HEK293 (cell line): ENCODE measurements around the gene NAA80.

Source experiments
- CTCF ChIA-PET: fragments of 350-600 bp; formaldehyde crosslinking; extraction: SDS; loops from one replicate; lab custom pipeline; 2021; ENCODE audit warnings: antibody characterized with exemption; lab: Yijun Ruan, JAX
- POLR2A ChIA-PET: fragments of 300-600 bp; formaldehyde crosslinking; extraction: SDS; loops from one replicate; lab custom pipeline; 2020; ENCODE audit warnings: antibody characterized with exemption, inconsistent platforms; lab: Yijun Ruan, JAX
- H3K27ac ChIP-seq: fragments of 200-500 bp; sonication (Bioruptor generic); 2 replicates; pipeline ENCODE4 v1.5.1; 2014; ENCODE audit warnings: low read depth, low read length, control low read depth, inconsistent platforms; ENCODE audit errors: extremely low read depth
- H3K36me3 ChIP-seq, 2 experiments: fragments of 200-500 bp in 1 of 2; sonication (Bioruptor generic) in 1 of 2; 1 replicate in 1 of 2; 2 replicates in 1 of 2; pipeline ENCODE4 v1.5.1; 2014 to 2017; ENCODE audit warnings: inconsistent platforms in 2 of 2, low read length in 2 of 2; ENCODE audit not compliant: control insufficient read depth in 2 of 2, insufficient read depth in 1 of 2
- H3K4me1 ChIP-seq: fragments of 200-500 bp; sonication (Bioruptor generic); 2 replicates; pipeline ENCODE4 v1.5.1; 2014; ENCODE audit warnings: mild to moderate bottlenecking, low read length, inconsistent platforms; ENCODE audit not compliant: control insufficient read depth, insufficient read depth
- H3K4me3 ChIP-seq: 2 replicates; pipeline ENCODE4 v1.5.1; 2011; ENCODE audit warnings: low read depth, mild to moderate bottlenecking, control low read depth, low read length, moderate library complexity
- H3K9me3 ChIP-seq: fragments of 200-500 bp; sonication (Bioruptor generic); 2 replicates; pipeline ENCODE4 v1.5.1; 2014; ENCODE audit warnings: low read depth, low read length, inconsistent platforms; ENCODE audit not compliant: control insufficient read depth, insufficient read depth
- GLIS1 ChIP-seq: fragments of 450-650 bp; formaldehyde crosslinking; IDR thresholded peaks from 2 replicates; pipeline ENCODE4 v1.5.1; 2016; ENCODE audit warnings: missing biosample characterization, missing genetic modification characterization
- KLF16 ChIP-seq: fragments of 450-650 bp; formaldehyde crosslinking; IDR thresholded peaks from 2 replicates; pipeline ENCODE4 v1.5.1; 2017; ENCODE audit warnings: missing biosample characterization, missing genetic modification characterization
- SP7 ChIP-seq: fragments of 450-650 bp; formaldehyde crosslinking; IDR thresholded peaks from 2 replicates; pipeline ENCODE4 v1.5.1; 2016; ENCODE audit warnings: missing biosample characterization, missing genetic modification characterization
- WT1 ChIP-seq: fragments of 450-650 bp; formaldehyde crosslinking; IDR thresholded peaks from 2 replicates; pipeline ENCODE4 v1.5.1; 2016; ENCODE audit warnings: missing biosample characterization, missing genetic modification characterization
- ZBTB48 ChIP-seq: fragments of 450-650 bp; formaldehyde crosslinking; IDR thresholded peaks from 2 replicates; pipeline ENCODE4 v1.5.1; 2016; ENCODE audit warnings: missing biosample characterization, missing genetic modification characterization
- ZNF132 ChIP-seq: fragments of 450-650 bp; formaldehyde crosslinking; IDR thresholded peaks from 2 replicates; pipeline ENCODE4 v1.5.1; 2017; ENCODE audit warnings: missing biosample characterization, missing genetic modification characterization, borderline replicate concordance
- ZNF2 ChIP-seq: fragments of 450-650 bp; formaldehyde crosslinking; IDR thresholded peaks from 2 replicates; pipeline ENCODE4 v1.5.1; 2016; ENCODE audit warnings: missing biosample characterization, missing genetic modification characterization
- ZNF214 ChIP-seq: fragments of 450-650 bp; formaldehyde crosslinking; IDR thresholded peaks from 2 replicates; pipeline ENCODE4 v1.5.1; 2017; ENCODE audit warnings: missing biosample characterization, mild to moderate bottlenecking, missing genetic modification characterization, borderline replicate concordance
- ZNF341 ChIP-seq: fragments of 450-650 bp; formaldehyde crosslinking; IDR thresholded peaks from 2 replicates; pipeline ENCODE4; 2016; ENCODE audit warnings: low read depth, missing biosample characterization, missing genetic modification characterization
- ZNF48 ChIP-seq: fragments of 450-650 bp; formaldehyde crosslinking; IDR thresholded peaks from 2 replicates; pipeline ENCODE4 v1.5.1; 2016; ENCODE audit warnings: missing biosample characterization, missing genetic modification characterization
- ZNF561 ChIP-seq: fragments of 450-650 bp; IDR thresholded peaks from 2 replicates; pipeline ENCODE4 v1.5.1; 2018; ENCODE audit warnings: missing biosample characterization, missing genetic modification characterization, borderline replicate concordance
- ZNF664 ChIP-seq: fragments of 450-650 bp; formaldehyde crosslinking; IDR thresholded peaks from 2 replicates; pipeline ENCODE4 v1.5.1; 2016; ENCODE audit warnings: missing biosample characterization, missing genetic modification characterization
- ZNF785 ChIP-seq: fragments of 450-650 bp; formaldehyde crosslinking; IDR thresholded peaks from 2 replicates; pipeline ENCODE4 v1.5.1; 2016; ENCODE audit warnings: missing biosample characterization, missing genetic modification characterization
- ZSCAN23 ChIP-seq: fragments of 450-650 bp; formaldehyde crosslinking; IDR thresholded peaks from 2 replicates; pipeline ENCODE4 v1.5.1; 2016; ENCODE audit warnings: missing biosample characterization, missing genetic modification characterization
- ZXDB ChIP-seq: fragments of 450-650 bp; formaldehyde crosslinking; IDR thresholded peaks from 2 replicates; pipeline ENCODE4 v1.5.1; 2016; ENCODE audit warnings: missing biosample characterization, missing genetic modification characterization
- TF ChIP-seq, protein P1 (sequence below): fragments of 450-650 bp; IDR thresholded peaks from 2 replicates; pipeline ENCODE4 v1.5.1; 2018; ENCODE audit warnings: missing biosample characterization, missing genetic modification characterization
- TF ChIP-seq, protein P2 (sequence below): fragments of 450-650 bp; formaldehyde crosslinking; conservative IDR thresholded peaks from 2 replicates; pipeline ENCODE4 v1.5.1; 2016; ENCODE audit warnings: low read depth, missing biosample characterization, missing genetic modification characterization
- TF ChIP-seq, protein P3 (sequence below): fragments of 450-650 bp; formaldehyde crosslinking; IDR thresholded peaks from 2 replicates; pipeline ENCODE4 v1.5.1; 2017; ENCODE audit warnings: missing biosample characterization, missing genetic modification characterization
- TF ChIP-seq, protein P4 (sequence below): fragments of 450-650 bp; IDR thresholded peaks from 2 replicates; pipeline ENCODE4 v1.5.1; 2018; ENCODE audit warnings: missing biosample characterization, mild to moderate bottlenecking, missing genetic modification characterization

Gene NAA80

DNA sequence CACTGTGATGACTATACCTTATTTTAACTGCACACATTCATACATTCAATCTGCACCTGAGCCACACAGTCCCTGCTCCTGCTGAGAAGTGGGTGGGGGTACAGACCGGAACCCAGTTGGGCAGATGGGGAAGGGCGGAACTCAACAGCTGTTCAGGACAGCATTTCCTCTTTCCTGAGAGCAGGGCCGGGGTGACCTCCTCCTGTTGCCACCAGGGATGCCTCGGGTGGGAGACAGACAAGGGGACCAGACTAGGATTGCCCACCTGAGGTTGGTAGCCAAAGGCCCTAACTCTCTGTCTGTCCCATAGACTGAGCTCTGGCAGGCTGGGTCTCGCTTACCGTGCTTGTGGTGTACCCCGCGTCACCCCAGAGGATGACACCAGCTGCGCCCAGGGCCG is 19.4 kb upstream of the NAA80 start (continued):
- TF ChIP-seq, protein P1, sequence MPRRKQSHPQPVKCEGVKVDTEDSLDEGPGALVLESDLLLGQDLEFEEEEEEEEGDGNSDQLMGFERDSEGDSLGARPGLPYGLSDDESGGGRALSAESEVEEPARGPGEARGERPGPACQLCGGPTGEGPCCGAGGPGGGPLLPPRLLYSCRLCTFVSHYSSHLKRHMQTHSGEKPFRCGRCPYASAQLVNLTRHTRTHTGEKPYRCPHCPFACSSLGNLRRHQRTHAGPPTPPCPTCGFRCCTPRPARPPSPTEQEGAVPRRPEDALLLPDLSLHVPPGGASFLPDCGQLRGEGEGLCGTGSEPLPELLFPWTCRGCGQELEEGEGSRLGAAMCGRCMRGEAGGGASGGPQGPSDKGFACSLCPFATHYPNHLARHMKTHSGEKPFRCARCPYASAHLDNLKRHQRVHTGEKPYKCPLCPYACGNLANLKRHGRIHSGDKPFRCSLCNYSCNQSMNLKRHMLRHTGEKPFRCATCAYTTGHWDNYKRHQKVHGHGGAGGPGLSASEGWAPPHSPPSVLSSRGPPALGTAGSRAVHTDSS (tag by site-specific recombination) = no peak
- TF ChIP-seq WT1 = no peak
- TF ChIP-seq ZNF214 (tag by site-specific recombination) = no peak
- TF ChIP-seq ZNF785 (tag by site-specific recombination) = no peak

DNA sequence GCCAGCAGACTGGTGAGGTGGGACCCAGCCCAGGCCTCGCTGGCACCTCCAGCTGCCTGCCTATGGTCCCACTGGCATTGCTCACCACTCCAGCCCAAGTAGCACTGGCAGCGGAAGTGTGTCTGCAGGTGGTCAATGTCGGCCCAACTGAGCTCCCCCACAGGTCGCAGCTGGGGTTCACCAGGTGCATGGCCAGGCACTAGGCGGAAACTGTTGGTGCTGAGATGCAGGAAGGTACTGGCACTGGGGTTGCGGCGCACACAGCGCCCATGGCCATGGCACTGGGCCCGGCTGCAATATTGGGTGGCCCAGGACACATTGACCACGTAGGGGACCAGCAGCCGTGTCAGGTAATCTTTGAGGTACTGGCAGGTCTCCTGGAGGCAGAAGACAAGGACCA is 19.0 kb upstream of the NAA80 start:
- CTCF ChIA-PET = interaction anchor here (0.6 to 1.2 kb wide), 2 partner anchors 27 to 44 kb away, joined by 3 read pairs; no protein-coding TSS in a partner anchor

DNA sequence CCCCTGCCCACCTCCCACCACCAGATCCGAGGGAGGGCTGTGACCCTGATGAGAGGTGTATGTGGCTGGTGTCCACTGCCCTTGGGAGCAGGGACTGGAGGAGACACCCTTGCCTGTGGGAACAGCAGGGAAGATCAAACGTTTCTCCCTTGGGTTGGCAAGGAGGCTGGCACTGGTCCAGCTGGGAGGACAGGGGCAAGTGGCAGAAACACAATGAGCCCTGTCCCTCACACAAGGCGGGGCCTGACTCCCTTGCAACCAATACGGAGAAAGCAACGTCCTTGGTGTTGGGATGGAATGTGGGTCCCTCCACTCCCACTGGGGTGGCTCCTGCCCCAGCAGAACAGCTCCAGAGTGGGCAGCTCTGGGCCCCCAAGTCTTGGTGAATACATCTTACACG is 18.1 kb upstream of the NAA80 start:
- no peaks in the 10 kb centered on the region for H3K9me3 ChIP-seq
- H3K36me3 ChIP-seq = peaks cover 0 to 38% of the 10 kb centered on the region in 2 experiments; a peak in 1 of 3 replicates
- H3K4me1 ChIP-seq = peaks cover 7% of the 10 kb centered on the region; the same call in 1 of the 2 replicates
- CTCF ChIA-PET = interaction anchor here (0.6 to 1.0 kb wide), 2 partner anchors 18 to 26 kb away, joined by 3 to 7 read pairs; partner anchors contain the start of genes HYAL3 and NAA80
- no peak overlapping the region for H3K27ac ChIP-seq
- TF ChIP-seq ZNF561 (tag by site-specific recombination) = no peak
- 0 out of 2 replicates have a peak, but pooled peaks have one; percentile 36 for TF ChIP-seq ZBTB48 (tag by site-specific recombination)
- no peak overlapping the region for H3K4me3 ChIP-seq
- POLR2A ChIA-PET = interaction anchor here (1.0 to 3.6 kb wide), 5 partner anchors 11 to 53 kb away, joined by 3 to 12 read pairs (median 11); partner anchors contain the start of genes HYAL3, IFRD2, NAA80 and TUSC2

More for the DNA sequence above, 19.0 kb upstream of the NAA80 start:
- TF ChIP-seq, protein P2, sequence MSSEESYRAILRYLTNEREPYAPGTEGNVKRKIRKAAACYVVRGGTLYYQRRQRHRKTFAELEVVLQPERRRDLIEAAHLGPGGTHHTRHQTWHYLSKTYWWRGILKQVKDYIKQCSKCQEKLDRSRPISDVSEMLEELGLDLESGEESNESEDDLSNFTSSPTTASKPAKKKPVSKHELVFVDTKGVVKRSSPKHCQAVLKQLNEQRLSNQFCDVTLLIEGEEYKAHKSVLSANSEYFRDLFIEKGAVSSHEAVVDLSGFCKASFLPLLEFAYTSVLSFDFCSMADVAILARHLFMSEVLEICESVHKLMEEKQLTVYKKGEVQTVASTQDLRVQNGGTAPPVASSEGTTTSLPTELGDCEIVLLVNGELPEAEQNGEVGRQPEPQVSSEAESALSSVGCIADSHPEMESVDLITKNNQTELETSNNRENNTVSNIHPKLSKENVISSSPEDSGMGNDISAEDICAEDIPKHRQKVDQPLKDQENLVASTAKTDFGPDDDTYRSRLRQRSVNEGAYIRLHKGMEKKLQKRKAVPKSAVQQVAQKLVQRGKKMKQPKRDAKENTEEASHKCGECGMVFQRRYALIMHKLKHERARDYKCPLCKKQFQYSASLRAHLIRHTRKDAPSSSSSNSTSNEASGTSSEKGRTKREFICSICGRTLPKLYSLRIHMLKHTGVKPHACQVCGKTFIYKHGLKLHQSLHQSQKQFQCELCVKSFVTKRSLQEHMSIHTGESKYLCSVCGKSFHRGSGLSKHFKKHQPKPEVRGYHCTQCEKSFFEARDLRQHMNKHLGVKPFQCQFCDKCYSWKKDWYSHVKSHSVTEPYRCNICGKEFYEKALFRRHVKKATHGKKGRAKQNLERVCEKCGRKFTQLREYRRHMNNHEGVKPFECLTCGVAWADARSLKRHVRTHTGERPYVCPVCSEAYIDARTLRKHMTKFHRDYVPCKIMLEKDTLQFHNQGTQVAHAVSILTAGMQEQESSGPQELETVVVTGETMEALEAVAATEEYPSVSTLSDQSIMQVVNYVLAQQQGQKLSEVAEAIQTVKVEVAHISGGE (tag by site-specific recombination) = no peak
- TF ChIP-seq ZNF2 (tag by site-specific recombination) (no peak), GLIS1 (tag by site-specific recombination) (0 out of 2 replicates have a peak, but pooled peaks have one; percentile 5)
- Histone ChIP-seq H3K27ac (no peak overlapping the region), H3K4me1 (peaks cover 7% of the 10 kb centered on the region; the same call in 1 of the 2 replicates), H3K4me3 (no peak overlapping the region), H3K36me3 (peaks cover 0 to 38% of the 10 kb centered on the region in 2 experiments; a peak in 1 of 3 replicates), H3K9me3 (no peaks in the 10 kb centered on the region)
- POLR2A ChIA-PET = interaction anchor here (1.6 to 3.6 kb wide), 4 partner anchors 10 to 26 kb away, joined by 8 to 12 read pairs (median 12); partner anchors contain the start of genes HYAL3, IFRD2, NAA80 and TUSC2

DNA sequence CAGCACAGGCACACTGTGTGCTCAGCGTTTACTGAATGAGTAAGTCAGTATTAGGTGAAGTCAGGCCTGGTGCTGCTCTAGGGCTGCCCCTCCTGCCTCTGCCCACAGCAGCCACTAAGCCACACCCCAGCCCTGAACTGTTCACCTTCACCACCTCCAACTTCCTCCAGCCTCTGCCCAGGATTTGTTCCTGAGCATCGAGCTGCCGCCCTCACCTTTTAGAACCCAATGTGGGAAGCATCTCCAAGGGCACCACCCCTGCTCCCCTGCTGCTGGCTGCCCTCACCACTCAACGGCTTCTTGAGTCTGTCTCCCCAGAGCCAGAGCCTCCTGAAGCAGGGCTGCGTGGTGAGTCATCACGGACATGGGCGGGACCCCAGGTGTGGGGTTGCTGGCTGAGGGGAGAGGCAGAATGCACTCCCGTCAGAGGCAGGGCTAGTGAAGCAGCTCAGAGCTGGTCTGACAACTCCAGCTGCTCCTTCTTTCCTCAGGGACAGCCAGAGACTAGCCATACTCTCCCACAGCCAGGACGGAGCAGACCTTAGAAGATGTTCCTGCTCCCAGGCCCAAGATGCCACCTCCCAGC is 17.5 kb upstream of the NAA80 start:
- H3K27ac ChIP-seq = no peak overlapping the region
- peaks cover 7% of the 10 kb centered on the region; the same call in 1 of the 2 replicates for H3K4me1 ChIP-seq
- no peak overlapping the region for H3K4me3 ChIP-seq
- H3K36me3 ChIP-seq = peaks cover 0 to 38% of the 10 kb centered on the region in 2 experiments; a peak in 1 of 3 replicates
- no peaks in the 10 kb centered on the region for H3K9me3 ChIP-seq
- ChIA-PET CTCF (interaction anchor here (1.0 kb wide), 1 partner anchor 18 kb away, joined by 7 read pairs; the partner anchor contains the start of genes HYAL3 and NAA80), POLR2A (interaction anchor here (0.5 to 3.6 kb wide), 6 partner anchors 11 to 52 kb away, joined by 3 to 12 read pairs (median 10); partner anchors contain the start of genes HYAL3, IFRD2, NAA80 and TUSC2)
- TF ChIP-seq, protein P3, sequence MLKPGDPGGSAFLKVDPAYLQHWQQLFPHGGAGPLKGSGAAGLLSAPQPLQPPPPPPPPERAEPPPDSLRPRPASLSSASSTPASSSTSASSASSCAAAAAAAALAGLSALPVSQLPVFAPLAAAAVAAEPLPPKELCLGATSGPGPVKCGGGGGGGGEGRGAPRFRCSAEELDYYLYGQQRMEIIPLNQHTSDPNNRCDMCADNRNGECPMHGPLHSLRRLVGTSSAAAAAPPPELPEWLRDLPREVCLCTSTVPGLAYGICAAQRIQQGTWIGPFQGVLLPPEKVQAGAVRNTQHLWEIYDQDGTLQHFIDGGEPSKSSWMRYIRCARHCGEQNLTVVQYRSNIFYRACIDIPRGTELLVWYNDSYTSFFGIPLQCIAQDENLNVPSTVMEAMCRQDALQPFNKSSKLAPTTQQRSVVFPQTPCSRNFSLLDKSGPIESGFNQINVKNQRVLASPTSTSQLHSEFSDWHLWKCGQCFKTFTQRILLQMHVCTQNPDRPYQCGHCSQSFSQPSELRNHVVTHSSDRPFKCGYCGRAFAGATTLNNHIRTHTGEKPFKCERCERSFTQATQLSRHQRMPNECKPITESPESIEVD = no peak
- TF ChIP-seq GLIS1 (tag by site-specific recombination) (peak; percentile 68), KLF16 (tag by site-specific recombination) (no peak), SP7 (tag by site-specific recombination) (peak; percentile 75), ZNF48 (no peak), ZNF341 (tag by site-specific recombination) (0 out of 2 replicates have a peak, but pooled peaks have one; percentile 14), ZSCAN23 (tag by site-specific recombination) (no peak), ZNF132 (tag by site-specific recombination) (no peak), ZNF664 (tag by site-specific recombination) (no peak), ZXDB (tag by site-specific recombination) (no peak; the same call in 1 of the 2 replicates)
- TF ChIP-seq, protein P4, sequence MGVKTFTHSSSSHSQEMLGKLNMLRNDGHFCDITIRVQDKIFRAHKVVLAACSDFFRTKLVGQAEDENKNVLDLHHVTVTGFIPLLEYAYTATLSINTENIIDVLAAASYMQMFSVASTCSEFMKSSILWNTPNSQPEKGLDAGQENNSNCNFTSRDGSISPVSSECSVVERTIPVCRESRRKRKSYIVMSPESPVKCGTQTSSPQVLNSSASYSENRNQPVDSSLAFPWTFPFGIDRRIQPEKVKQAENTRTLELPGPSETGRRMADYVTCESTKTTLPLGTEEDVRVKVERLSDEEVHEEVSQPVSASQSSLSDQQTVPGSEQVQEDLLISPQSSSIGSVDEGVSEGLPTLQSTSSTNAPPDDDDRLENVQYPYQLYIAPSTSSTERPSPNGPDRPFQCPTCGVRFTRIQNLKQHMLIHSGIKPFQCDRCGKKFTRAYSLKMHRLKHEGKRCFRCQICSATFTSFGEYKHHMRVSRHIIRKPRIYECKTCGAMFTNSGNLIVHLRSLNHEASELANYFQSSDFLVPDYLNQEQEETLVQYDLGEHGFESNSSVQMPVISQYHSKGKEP = no peak
